GM23248 (cell line): ENCODE measurements around the gene C2orf68. TPM values are rescaled to one million over a fixed set of nuclear protein-coding genes. Genes with fewer than 3 reads are reported as not detected.

Source experiments
- DNase-seq: peaks from one replicate; pipeline ENCODE4 v3.0.0-alpha.2; 2015
- H2AFZ ChIP-seq: fragments of 200-600 bp; sonication (generic); 2 replicates; pipeline ENCODE4 v1.6.1; 2016; ENCODE audit warnings: antibody characterized with exemption
- H3F3A ChIP-seq: fragments of 200-600 bp; sonication (generic); 2 replicates; pipeline ENCODE4 v1.6.1; 2016; ENCODE audit warnings: mild to moderate bottlenecking, antibody characterized with exemption, mixed run types; ENCODE audit not compliant: insufficient read depth
- H3K27ac ChIP-seq: fragments of 200-600 bp; sonication (generic); 2 replicates; pipeline ENCODE4 v1.5.1; 2016; ENCODE audit warnings: mild to moderate bottlenecking
- H3K27me3 ChIP-seq: fragments of 200-600 bp; sonication (generic); replicated peaks from 2 replicates; pipeline ENCODE4 v1.6.1; 2016; ENCODE audit warnings: mild to moderate bottlenecking; ENCODE audit not compliant: insufficient read depth
- H3K36me3 ChIP-seq: fragments of 200-600 bp; sonication (generic); 2 replicates; pipeline ENCODE4 v1.6.1; 2016; ENCODE audit warnings: low read depth, mild to moderate bottlenecking
- H3K4me1 ChIP-seq: fragments of 200-600 bp; sonication (generic); 2 replicates; pipeline ENCODE4 v1.6.1; 2016; ENCODE audit warnings: mild to moderate bottlenecking; ENCODE audit not compliant: insufficient read depth
- H3K4me2 ChIP-seq: fragments of 200-600 bp; sonication (generic); one replicate; pipeline ENCODE4 v1.6.1; 2016; ENCODE audit warnings: mild to moderate bottlenecking; ENCODE audit not compliant: unreplicated experiment
- H3K4me3 ChIP-seq: fragments of 200-600 bp; sonication (generic); 2 replicates; pipeline ENCODE4 v1.5.1; 2016; ENCODE audit warnings: mild to moderate bottlenecking
- H3K79me2 ChIP-seq: fragments of 200-600 bp; sonication (generic); 2 replicates; pipeline ENCODE4 v1.6.1; 2016; ENCODE audit warnings: mild to moderate bottlenecking; ENCODE audit not compliant: insufficient read depth
- H3K9ac ChIP-seq: fragments of 200-600 bp; sonication (generic); 2 replicates; pipeline ENCODE4 v1.6.1; 2016; ENCODE audit warnings: mild to moderate bottlenecking
- H3K9me2 ChIP-seq: fragments of 200-600 bp; sonication (generic); 2 replicates; pipeline ENCODE4 v1.6.1; 2016; ENCODE audit warnings: mixed run types, mild to moderate bottlenecking, moderate library complexity; ENCODE audit not compliant: insufficient read depth
- H3K9me3 ChIP-seq: fragments of 200-600 bp; sonication (generic); one replicate; pipeline ENCODE4 v1.6.1; 2017; ENCODE audit warnings: low read depth
- H4K20me1 ChIP-seq: fragments of 200-600 bp; sonication (generic); 2 replicates; pipeline ENCODE4 v1.6.0; 2016; ENCODE audit not compliant: insufficient read depth
- EZH2 ChIP-seq: fragments of 200-600 bp; sonication (generic); IDR thresholded peaks from 2 replicates; pipeline ENCODE4 v1.6.1; 2018; ENCODE audit warnings: antibody characterized with exemption, mild to moderate bottlenecking; ENCODE audit not compliant: insufficient read depth, poor library complexity, severe bottlenecking
- EZH2phosphoT487 ChIP-seq: fragments of 200-600 bp; sonication (generic); IDR thresholded peaks from 2 replicates; pipeline ENCODE4 v1.6.1; 2018; ENCODE audit warnings: antibody characterized with exemption, moderate library complexity, mild to moderate bottlenecking, low read depth; ENCODE audit not compliant: insufficient read depth
- WGBS, 2 experiments: methylation state at CpG; one replicate each; pipeline ENCODE4 v1.1.6; 2015 to 2017; ENCODE audit warnings: low lambda C conversion rate in 2 of 2, low coverage in 1 of 2; ENCODE audit errors: missing lambda C conversion rate in 2 of 2; 5-methylcytosine and 5-hydroxymethylcytosine counted together
- in situ Hi-C: fragments of 300-500 bp; cut with MboI; formaldehyde crosslinking; loops from 2 replicates; pipeline ENCODE4 v1.15.0; 2020
- polyA plus RNA-seq: library from polyadenylated mRNA; unstranded; fragments of >200 nt; fragmentation: Nextera tagmentation; extraction: Ambion mirVana; gene quantifications from 2 replicates; pipeline ENCODE4 v1.2.1, GENCODE V29; 2016
- total RNA-seq: library from RNA; depleted of rRNA; stranded (reverse); fragments of >200 nt; shearing (Covaris generic); gene quantifications from 2 replicates; pipeline ENCODE4 v1.2.3, GENCODE V29; 2014

C2orf68 gene
- total and polyA plus RNA-seq, 2 experiments from 2014 or later: 9.8 to 30.4 TPM

DNA sequence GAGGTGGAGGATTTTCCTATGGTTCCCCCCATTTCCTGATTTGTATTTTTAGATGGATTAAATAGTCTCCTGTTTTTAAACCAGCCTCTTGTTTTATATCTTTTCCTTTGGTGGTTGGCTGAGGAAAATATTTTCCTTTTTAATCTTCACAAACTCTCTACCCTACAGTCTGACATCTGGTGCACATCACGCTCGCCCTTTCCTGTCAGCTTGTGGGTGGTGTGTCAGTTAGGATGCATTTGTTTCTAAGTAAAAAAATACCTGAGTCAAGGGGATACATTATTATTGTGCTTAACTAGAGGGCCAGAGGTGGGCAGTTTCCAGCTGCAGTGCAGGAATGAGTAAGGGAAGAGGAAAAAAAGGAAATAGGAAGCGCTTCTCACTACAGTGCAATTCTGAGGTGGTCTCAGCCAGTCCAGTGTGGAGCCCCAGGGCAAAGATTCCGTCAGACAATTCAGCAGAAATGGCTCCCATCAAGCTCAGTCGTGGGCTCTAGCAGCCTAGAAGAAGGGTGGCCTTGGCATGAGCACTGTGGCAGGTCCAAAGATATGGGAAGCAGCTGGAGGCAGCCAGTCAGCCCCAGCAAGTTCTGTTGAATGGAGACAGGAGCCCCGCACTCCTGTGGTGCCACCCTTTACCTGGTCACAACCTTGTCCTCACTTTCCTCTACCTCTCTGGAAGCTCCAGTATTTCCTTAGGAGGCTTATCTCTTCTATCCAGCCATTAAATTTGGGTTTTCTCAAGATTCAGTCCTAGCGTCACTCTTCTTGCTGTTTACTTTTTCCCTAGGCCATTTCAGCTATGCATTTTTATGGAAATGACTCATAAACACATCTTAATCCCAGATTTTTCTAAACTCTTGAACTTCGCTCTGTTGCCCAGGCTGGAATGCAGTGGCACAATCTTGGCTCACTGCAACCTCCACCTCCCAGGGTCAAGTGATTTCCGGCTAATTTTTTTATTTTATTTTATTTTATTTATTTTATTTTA is 37.6 kb upstream of the C2orf68 start:
- peak; percentile 72 for DNase-seq
- in situ Hi-C loops: loop anchor here (10.0 to 25.0 kb wide), 2 partner anchors 165 to 438 kb away; no protein-coding TSS in a partner anchor
- H4K20me1 ChIP-seq: no peaks in the 10 kb centered on the region
- no peak overlapping the region for H3K4me3 ChIP-seq
- peak overlapping the region; percentile 37; the same call in 1 of the 2 replicates for H3K9ac ChIP-seq
- H3K27me3 ChIP-seq: no peaks in the 10 kb centered on the region
- WGBS, 2 experiments: 58 to 63% methylated on average over 9 of the region's 9 CpGs
- no peaks in the 10 kb centered on the region for H3K9me3 ChIP-seq
- peak overlapping the region; percentile 1 for H3K4me2 ChIP-seq
- TF ChIP-seq EZH2 (no peak), EZH2phosphoT487 (no peak)
- H3K9me2 ChIP-seq: no peaks in the 10 kb centered on the region
- peaks cover 30% of the 10 kb centered on the region for H3K36me3 ChIP-seq
- H3F3A ChIP-seq: peaks cover 76% of the 10 kb centered on the region
- H3K79me2 ChIP-seq: 0 out of 2 replicates have a peak, but pooled peaks cover under 1% of the 10 kb centered on the region
- H2AFZ ChIP-seq: no peak overlapping the region
- peaks cover 41% of the 10 kb centered on the region for H3K4me1 ChIP-seq
- H3K27ac ChIP-seq: peak overlapping the region; percentile 75

- WGBS, 2 experiments: 38 to 44% methylated on average over 2 of the region's 2 CpGs
- DNase-seq: peak; percentile 80
- H3K9me3 ChIP-seq: no peaks in the 10 kb centered on the region
- no peaks in the 10 kb centered on the region for H3K27me3 ChIP-seq
- no peak overlapping the region for H2AFZ ChIP-seq
- no peaks in the 10 kb centered on the region for H3K9me2 ChIP-seq
- in situ Hi-C loops: loop anchor here (10.0 to 25.0 kb wide), 2 partner anchors 166 to 439 kb away; no protein-coding TSS in a partner anchor
- H3K4me3 ChIP-seq: no peak overlapping the region
- H3F3A ChIP-seq: peaks cover 67% of the 10 kb centered on the region
- H3K9ac ChIP-seq: peak overlapping the region; percentile 37; the same call in 1 of the 2 replicates
- H4K20me1 ChIP-seq: no peaks in the 10 kb centered on the region
- TF ChIP-seq EZH2 (no peak), EZH2phosphoT487 (no peak)
- peaks cover 40% of the 10 kb centered on the region for H3K4me1 ChIP-seq
- H3K4me2 ChIP-seq: no peak overlapping the region
- peak overlapping the region; percentile 75 for H3K27ac ChIP-seq
- H3K79me2 ChIP-seq: peaks cover 9% of the 10 kb centered on the region; the same call in 1 of the 2 replicates
- peaks cover 35% of the 10 kb centered on the region for H3K36me3 ChIP-seq
These were observed 36.8 kb upstream of the C2orf68 start for GRCh38 chr2:85648619-85649018.

- H3K27ac ChIP-seq: 0 out of 2 replicates have a peak overlapping the region, but pooled peaks have one; percentile 75
- H3K9me3 ChIP-seq: no peaks in the 10 kb centered on the region
- H2AFZ ChIP-seq: no peak overlapping the region
- no peak overlapping the region for H3K9ac ChIP-seq
- H3K4me3 ChIP-seq: no peak overlapping the region
- in situ Hi-C loops: loop anchor here (10.0 to 25.0 kb wide), 2 partner anchors 167 to 439 kb away; no protein-coding TSS in a partner anchor
- H4K20me1 ChIP-seq: no peaks in the 10 kb centered on the region
- H3F3A ChIP-seq: peaks cover 61% of the 10 kb centered on the region
- 92 to 93% methylated on average over 10 of the region's 10 CpGs for WGBS, 2 experiments
- H3K4me2 ChIP-seq: no peak overlapping the region
- no peaks in the 10 kb centered on the region for H3K27me3 ChIP-seq
- no peak for TF ChIP-seq EZH2
- no peak for TF ChIP-seq EZH2phosphoT487
- H3K36me3 ChIP-seq: peaks cover 41% of the 10 kb centered on the region
- DNase-seq: no peak
- H3K9me2 ChIP-seq: no peaks in the 10 kb centered on the region
- H3K4me1 ChIP-seq: peaks cover 33% of the 10 kb centered on the region
- H3K79me2 ChIP-seq: peaks cover 11% of the 10 kb centered on the region; the same call in 1 of the 2 replicates
These were observed 36.1 kb upstream of the C2orf68 start for GRCh38 chr2:85647823-85648526.

DNA sequence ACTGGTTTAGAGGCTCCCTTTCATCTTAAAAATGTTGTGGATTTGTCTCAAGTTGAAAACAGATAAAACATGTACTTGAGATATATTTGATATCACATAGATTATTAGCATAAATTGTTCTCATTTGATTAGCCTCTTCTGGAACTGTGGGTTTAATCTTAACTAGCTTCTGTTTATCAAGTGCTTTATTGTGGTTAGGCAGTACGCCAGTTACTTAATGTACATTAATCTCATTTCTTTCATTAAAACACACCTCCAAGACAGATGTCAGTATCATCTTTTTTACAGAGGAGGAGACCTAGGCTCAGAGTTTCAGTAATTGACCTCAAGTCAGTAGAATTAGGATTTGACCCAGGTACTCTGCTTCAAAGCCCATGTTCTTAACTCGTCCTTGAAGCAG is 34.3 kb upstream of the C2orf68 start:
- Histone ChIP-seq H3K9me3 (no peaks in the 10 kb centered on the region), H3K9ac (no peak overlapping the region), H3K36me3 (peaks cover 58% of the 10 kb centered on the region), H3K9me2 (no peaks in the 10 kb centered on the region), H3K4me1 (peaks cover 23% of the 10 kb centered on the region), H3K79me2 (peaks cover 15% of the 10 kb centered on the region; the same call in 1 of the 2 replicates), H3K4me3 (no peak overlapping the region), H2AFZ (no peak overlapping the region), H3K4me2 (no peak overlapping the region), H3K27ac (no peak overlapping the region), H4K20me1 (no peaks in the 10 kb centered on the region), H3K27me3 (no peaks in the 10 kb centered on the region), H3F3A (peaks cover 45% of the 10 kb centered on the region)
- 98 to 100% methylated on average over 2 of the region's 2 CpGs for WGBS, 2 experiments
- in situ Hi-C loops: loop anchor here (10.0 to 25.0 kb wide), 2 partner anchors 169 to 441 kb away; no protein-coding TSS in a partner anchor
- no peak for DNase-seq
- TF ChIP-seq EZH2phosphoT487 (no peak), EZH2 (no peak)
